ENCODE data around the gene ENSA.
"Not testable (repeated sequence)": the region's sequence is repeated elsewhere in the genome, so short reads cannot be mapped to it uniquely, and the experiment has no call there.

Gene ENSA

GRCh38 chr1:150621497-150622302 is 7.7 kb downstream of the ENSA start:
- peak in 1 of 3 donors; percentile 43 for DNase-seq (ENCODE audit: low read depth in 3 of 3)

- DNase-seq (ENCODE audit: low read depth in 3 of 3) = no peak
These were observed 8.5 kb downstream of the ENSA start for GRCh38 chr1:150620919-150621318.

- no peak for DNase-seq (ENCODE audit: low read depth in 3 of 3)
These were observed 9.6 kb downstream of the ENSA start for GRCh38 chr1:150619576-150620509.

GRCh38 chr1:150615346-150616201 is 13.8 kb downstream of the ENSA start:
- DNase-seq (ENCODE audit: low read depth in 3 of 3) = no peak

- DNase-seq (ENCODE audit: low read depth in 3 of 3) = peak in 2 of 3 donors; percentile 39 to 53
These were observed 16.1 kb downstream of the ENSA start for GRCh38 chr1:150613061-150613920.

GRCh38 chr1:150612014-150612345 is 17.4 kb downstream of the ENSA start:
- no peak for DNase-seq (ENCODE audit: low read depth in 3 of 3)

- no peak for DNase-seq (ENCODE audit: low read depth in 3 of 3)
These were observed 18.8 kb downstream of the ENSA start for GRCh38 chr1:150610576-150610975.

- DNase-seq (ENCODE audit: low read depth in 3 of 3) = no peak
These were observed 19.7 kb downstream of the ENSA start for GRCh38 chr1:150609732-150610131.

GRCh38 chr1:150606463-150607142 is 22.8 kb downstream of the ENSA start:
- DNase-seq (ENCODE audit: low read depth in 3 of 3) = no peak

GRCh38 chr1:150605451-150605731 is 24.0 kb downstream of the ENSA start:
- DNase-seq (ENCODE audit: low read depth in 3 of 3) = not testable (repeated sequence)

GRCh38 chr1:150604226-150604588 is 25.2 kb downstream of the ENSA start:
- DNase-seq (ENCODE audit: low read depth in 3 of 3) = no peak

GRCh38 chr1:150603711-150604110 is 25.7 kb downstream of the ENSA start:
- no peak for DNase-seq (ENCODE audit: low read depth in 3 of 3)

- not testable (repeated sequence) for DNase-seq (ENCODE audit: low read depth in 3 of 3)
These were observed 27.0 kb downstream of the ENSA start for GRCh38 chr1:150602372-150602771.

GRCh38 chr1:150601540-150601939 is 27.9 kb downstream of the ENSA start:
- no peak for DNase-seq (ENCODE audit: low read depth in 3 of 3)

GRCh38 chr1:150598346-150598745 is 31.1 kb downstream of the ENSA start:
- DNase-seq (ENCODE audit: low read depth in 3 of 3) = not testable (repeated sequence)

GRCh38 chr1:150596976-150597375 is 32.4 kb downstream of the ENSA start:
- no peak for DNase-seq (ENCODE audit: low read depth in 3 of 3)

GRCh38 chr1:150596095-150596892 is 33.1 kb downstream of the ENSA start:
- no peak for DNase-seq (ENCODE audit: low read depth in 3 of 3)

GRCh38 chr1:150582371-150582770 is 47.0 kb downstream of the ENSA start:
- DNase-seq (ENCODE audit: low read depth in 3 of 3) = no peak

- DNase-seq (ENCODE audit: low read depth in 3 of 3) = not testable (repeated sequence)
These were observed 47.5 kb downstream of the ENSA start for GRCh38 chr1:150581962-150582361.

GRCh38 chr1:150581437-150581836 is 48.0 kb downstream of the ENSA start:
- not testable (repeated sequence) for DNase-seq (ENCODE audit: low read depth in 3 of 3)
